ENCODE data around the gene ZEB2. TPM values are rescaled to one million over a fixed set of nuclear protein-coding genes. Genes with fewer than 3 reads are reported as not detected.

ZEB2 gene
- total and polyA plus RNA-seq, 8 donors, result 10.7 to 161 (median 43.1) TPM

- TF ChIP-seq EP300 (IDR thresholded peaks at IDR 0.05), result no peak
- no peak for TF ChIP-seq CTCF (IDR thresholded peaks at IDR 0.05)
- no peak for TF ChIP-seq POLR2A (IDR thresholded peaks at IDR 0.05)
- TF ChIP-seq POLR2AphosphoS5 (IDR thresholded peaks at IDR 0.05), result no peak
- Histone ChIP-seq H3K4me1 (no peaks in the 10 kb centered on the region), H3K9me3 (peaks cover 0 to 7% (median 0%) of the 10 kb centered on the region in 4 donors), H3K27ac (no peak overlapping the region), H3K27me3 (no peaks in the 10 kb centered on the region), H3K4me3 (no peak overlapping the region), H3K36me3 (no peaks in the 10 kb centered on the region)
- intact Hi-C loops (cut with DNase I; ENCODE audit: low total_unique reads), result no loop called here
- no peak for DNase-seq
- 47 to 68% (median 55%) methylated on average over 1 of the region's 1 CpG for WGBS, 5 donors
Measured at GRCh38 chr2:144548088-144548487, 28.2 kb upstream of the ZEB2 start.

GRCh38 chr2:144547494-144547893 lies 27.6 kb upstream of the ZEB2 start:
- Histone ChIP-seq H3K9me3 (peaks cover 0 to 8% (median 0%) of the 10 kb centered on the region in 4 donors), H3K4me1 (no peaks in the 10 kb centered on the region), H3K27me3 (no peaks in the 10 kb centered on the region), H3K4me3 (no peak overlapping the region), H3K36me3 (no peaks in the 10 kb centered on the region), H3K27ac (no peak overlapping the region)
- intact Hi-C loops (cut with DNase I; ENCODE audit: low total_unique reads), result no loop called here
- TF ChIP-seq POLR2AphosphoS5 (IDR thresholded peaks at IDR 0.05) (no peak), CTCF (IDR thresholded peaks at IDR 0.05) (no peak), POLR2A (IDR thresholded peaks at IDR 0.05) (no peak), EP300 (IDR thresholded peaks at IDR 0.05) (no peak)
- 61 to 71% (median 64%) methylated on average over 6 of the region's 6 CpGs for WGBS, 5 donors
- DNase-seq, result no peak

- no peak for TF ChIP-seq CTCF (IDR thresholded peaks at IDR 0.05)
- TF ChIP-seq POLR2AphosphoS5 (IDR thresholded peaks at IDR 0.05), result no peak
- no peak for TF ChIP-seq EP300 (IDR thresholded peaks at IDR 0.05)
- no peak for TF ChIP-seq POLR2A (IDR thresholded peaks at IDR 0.05)
- peak in 1 of 2 donors; percentile 23 for DNase-seq
- Histone ChIP-seq H3K36me3 (no peaks in the 10 kb centered on the region), H3K27ac (no peak overlapping the region), H3K4me3 (no peak overlapping the region), H3K4me1 (no peaks in the 10 kb centered on the region), H3K27me3 (no peaks in the 10 kb centered on the region), H3K9me3 (peaks cover 0 to 8% (median 0%) of the 10 kb centered on the region in 4 donors)
- WGBS, 5 donors, result 80 to 86% (median 80%) methylated on average over 6 of the region's 6 CpGs
- intact Hi-C loops (cut with DNase I; ENCODE audit: low total_unique reads), result no loop called here
Measured at GRCh38 chr2:144546933-144547332, 27.0 kb upstream of the ZEB2 start.

- intact Hi-C loops (cut with DNase I; ENCODE audit: low total_unique reads), result no loop called here
- DNase-seq, result no peak
- Histone ChIP-seq H3K36me3 (no peaks in the 10 kb centered on the region), H3K4me1 (no peaks in the 10 kb centered on the region), H3K27me3 (no peaks in the 10 kb centered on the region), H3K27ac (no peak overlapping the region), H3K4me3 (no peak overlapping the region), H3K9me3 (peaks cover 0 to 8% (median 0%) of the 10 kb centered on the region in 4 donors)
- WGBS, 5 donors, result 76 to 89% (median 85%) methylated on average over 2 of the region's 2 CpGs
- TF ChIP-seq POLR2AphosphoS5 (IDR thresholded peaks at IDR 0.05), result no peak
- no peak for TF ChIP-seq POLR2A (IDR thresholded peaks at IDR 0.05)
- TF ChIP-seq CTCF (IDR thresholded peaks at IDR 0.05), result no peak
- TF ChIP-seq EP300 (IDR thresholded peaks at IDR 0.05), result no peak
Measured at GRCh38 chr2:144545787-144546186, 25.9 kb upstream of the ZEB2 start.

Data from stomach (tissue), 9 donors.